ENCODE data around the gene PI4K2A. TPM values are rescaled to one million over a fixed set of nuclear protein-coding genes. Genes with fewer than 3 reads are reported as not detected.

PI4K2A gene
- total RNA-seq (2022) = 12.6 and 13.0 TPM in 2 replicates
- Bru-seq, nascent RNA = percentile 58 among the genes with signal in this experiment
- BruChase-seq, experiment 1, labeled RNA remaining after a 6-hour chase = percentile 85 among the genes with signal in this experiment
- BruChase-seq, experiment 2, labeled RNA remaining after a 2-hour chase = percentile 90 among the genes with signal in this experiment
- long read RNA-seq, full-length matches to known transcripts = 21 of 30 reads
- long read RNA-seq, partial matches to known transcripts = 0 of 30 reads
- long read RNA-seq, other reads (novel, unspliced or antisense) = 9 of 30 reads

- intact Hi-C loops (cut with micrococcal nuclease; ENCODE audit: unreplicated experiment) = no loop called here
- BruUV-seq (replicated peaks) = no TSS peak
These were observed at the start of gene PI4K2A for GRCh38 chr10:97640174-97640867. Gene PI4K2A, plus strand, starts transcription at chr10:97640671. Its CDS starts 72 bp downstream, at chr10:97640743.

GRCh38 chr10:97590748-97591495, 49.5 kb upstream of the PI4K2A start:
- Mint-ChIP-seq H3K4me1 (ENCODE audit: low read depth, unreplicated experiment) (peaks cover 5% of the 10 kb centered on the region), H3K36me3 (ENCODE audit: insufficient read depth, unreplicated experiment) (no peaks in the 10 kb centered on the region), H3K9me3 (ENCODE audit: low read depth, unreplicated experiment) (no peaks in the 10 kb centered on the region), H3K27me3 (ENCODE audit: unreplicated experiment) (no peaks in the 10 kb centered on the region), H3K27ac (ENCODE audit: unreplicated experiment) (no peak overlapping the region), H3K4me3 (ENCODE audit: low read depth, unreplicated experiment) (no peak overlapping the region)
- TF ChIP-seq CTCF (IDR thresholded peaks at IDR 0.05; ENCODE audit: unreplicated experiment) = no peak
- no peak for DNase-seq
- BruUV-seq (replicated peaks) = no TSS peak
- CTCF ChIA-PET = no interaction called here
- intact Hi-C loops (cut with micrococcal nuclease; ENCODE audit: unreplicated experiment) = no loop called here

More at GRCh38 chr10:97640174-97640867, at the start of gene PI4K2A:
- Mint-ChIP-seq H3K9me3 (ENCODE audit: low read depth, unreplicated experiment) (no peaks in the 10 kb centered on the region), H3K4me3 (ENCODE audit: low read depth, unreplicated experiment) (peak within 1 kb of the TSS; percentile 92), H3K27me3 (ENCODE audit: unreplicated experiment) (no peaks in the 10 kb centered on the region), H3K36me3 (ENCODE audit: insufficient read depth, unreplicated experiment) (peaks cover 25% of the 10 kb centered on the region), H3K27ac (ENCODE audit: unreplicated experiment) (peak within 1 kb of the TSS; percentile 93), H3K4me1 (ENCODE audit: low read depth, unreplicated experiment) (peaks cover 9% of the 10 kb centered on the region)
- no peak for TF ChIP-seq CTCF (IDR thresholded peaks at IDR 0.05; ENCODE audit: unreplicated experiment)
- peak; percentile 95 for DNase-seq
- CTCF ChIA-PET = no interaction called here

- intact Hi-C loops (cut with micrococcal nuclease; ENCODE audit: unreplicated experiment) = no loop called here
- CTCF ChIA-PET = no interaction called here
- TF ChIP-seq CTCF (IDR thresholded peaks at IDR 0.05; ENCODE audit: unreplicated experiment) = no peak
- no peaks in the 10 kb centered on the region for H3K9me3 Mint-ChIP-seq (ENCODE audit: low read depth, unreplicated experiment)
- H3K4me3 Mint-ChIP-seq (ENCODE audit: low read depth, unreplicated experiment) = no peak overlapping the region
- H3K27ac Mint-ChIP-seq (ENCODE audit: unreplicated experiment) = no peak overlapping the region
- no TSS peak for BruUV-seq (replicated peaks)
- no peak for DNase-seq
- H3K27me3 Mint-ChIP-seq (ENCODE audit: unreplicated experiment) = no peaks in the 10 kb centered on the region
- H3K36me3 Mint-ChIP-seq (ENCODE audit: insufficient read depth, unreplicated experiment) = no peaks in the 10 kb centered on the region
- H3K4me1 Mint-ChIP-seq (ENCODE audit: low read depth, unreplicated experiment) = peaks cover 24% of the 10 kb centered on the region
These were observed 47.0 kb upstream of the PI4K2A start for GRCh38 chr10:97593421-97593820.

Measured in Calu3 (cell line).